Measurements from ENCODE around the gene EML4. TPM values are rescaled to one million over a fixed set of nuclear protein-coding genes. Genes with fewer than 3 reads are reported as not detected.
A peak's percentile ranks its signal among the peaks of the same experiment; 100 is the strongest.

EML4 gene
- total and polyA plus RNA-seq, 2 of the 13 experiments (the other 11 are each of a cell fraction or from before 2014, with no cell fraction given), result 243 to 476 TPM

DNA sequence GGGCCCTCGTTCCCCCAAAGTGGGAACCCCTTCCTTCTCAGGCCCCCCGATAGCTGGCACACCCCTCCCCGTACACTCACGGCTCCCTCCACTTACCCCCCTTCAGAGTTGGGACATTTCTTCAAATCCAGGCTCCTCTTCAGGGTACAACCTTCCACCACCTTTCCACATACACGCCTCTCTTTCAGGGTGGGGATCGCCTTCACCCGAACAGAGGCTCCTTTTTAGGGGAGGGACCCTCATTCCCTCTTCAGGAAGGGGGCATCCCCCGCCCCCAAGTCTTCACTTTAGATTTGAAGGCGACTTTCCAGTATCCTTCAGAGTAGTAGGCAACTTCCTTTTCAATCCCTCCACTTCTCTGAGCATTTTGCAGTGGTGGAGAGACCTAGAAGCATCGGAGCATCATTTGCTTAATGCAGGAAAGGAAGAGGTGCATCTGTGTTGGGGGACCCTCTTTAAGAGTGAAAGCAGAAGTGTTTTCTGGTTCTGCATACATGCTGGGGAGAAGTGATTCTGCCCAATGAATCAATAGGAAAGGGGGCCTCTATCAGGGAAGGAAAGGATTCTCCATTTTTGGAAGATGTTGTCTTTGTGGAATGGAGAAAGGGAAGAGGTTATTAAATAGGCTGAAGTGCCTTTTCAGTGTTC, 845 bp downstream of the EML4 start (continued):
- TF ChIP-seq ZNF501 (CRISPR knock-in tag; IDR thresholded peaks at IDR 0.05), result peak; percentile 68; the same call in 1 of the 2 replicates
- 0 out of 2 replicates have a peak, but pooled peaks have one; percentile 77 for TF ChIP-seq ZNF704 (CRISPR knock-in tag; IDR thresholded peaks at IDR 0.05; ENCODE audit: borderline replicate concordance)
- peak; percentile 21; the same call in 1 of the 2 replicates for TF ChIP-seq ZNF816 (CRISPR knock-in tag; IDR thresholded peaks at IDR 0.05; ENCODE audit: borderline replicate concordance)
- TF ChIP-seq FOXO1 (CRISPR knock-in tag; IDR thresholded peaks at IDR 0.05), result 0 out of 2 replicates have a peak, but pooled peaks have one; percentile 2
- 0 out of 2 replicates have a peak, but pooled peaks have one; percentile 21 for TF ChIP-seq SIN3A (IDR thresholded peaks at IDR 0.05; ENCODE audit: borderline replicate concordance, low read depth, low read length)
- 0 out of 2 replicates have a peak, but pooled peaks have one; percentile 61 for TF ChIP-seq ZNF547 (CRISPR knock-in tag; IDR thresholded peaks at IDR 0.05)
- no peak; the same call in 1 of the 2 replicates for TF ChIP-seq BRD4 (CRISPR knock-in tag; IDR thresholded peaks at IDR 0.05)
- TF ChIP-seq SIX4 (CRISPR knock-in tag; IDR thresholded peaks at IDR 0.05), result no peak
- TF ChIP-seq ARNT (IDR thresholded peaks at IDR 0.05), result no peak
- TF ChIP-seq GTF3A (CRISPR knock-in tag; conservative IDR thresholded peaks at IDR 0.05), result 0 out of 2 replicates have a peak, but pooled peaks have one; percentile 52
- peak; percentile 32 for TF ChIP-seq POLR2AphosphoS5 (IDR thresholded peaks at IDR 0.05; ENCODE audit: low read depth, low read length)
- no peak for TF ChIP-seq HES4 (CRISPR knock-in tag; IDR thresholded peaks at IDR 0.05; ENCODE audit: borderline replicate concordance)
- TF ChIP-seq SMAD3 (CRISPR knock-in tag; IDR thresholded peaks at IDR 0.05), result peak; percentile 38; the same call in 1 of the 2 replicates
- peak; percentile 26 for TF ChIP-seq ZEB1 (IDR thresholded peaks at IDR 0.05; ENCODE audit: insufficient replicate concordance, low read depth)
- 0 out of 2 replicates have a peak, but pooled peaks have one; percentile 5 for TF ChIP-seq HHEX (CRISPR knock-in tag; IDR thresholded peaks at IDR 0.05)
- TF ChIP-seq, protein P1, sequence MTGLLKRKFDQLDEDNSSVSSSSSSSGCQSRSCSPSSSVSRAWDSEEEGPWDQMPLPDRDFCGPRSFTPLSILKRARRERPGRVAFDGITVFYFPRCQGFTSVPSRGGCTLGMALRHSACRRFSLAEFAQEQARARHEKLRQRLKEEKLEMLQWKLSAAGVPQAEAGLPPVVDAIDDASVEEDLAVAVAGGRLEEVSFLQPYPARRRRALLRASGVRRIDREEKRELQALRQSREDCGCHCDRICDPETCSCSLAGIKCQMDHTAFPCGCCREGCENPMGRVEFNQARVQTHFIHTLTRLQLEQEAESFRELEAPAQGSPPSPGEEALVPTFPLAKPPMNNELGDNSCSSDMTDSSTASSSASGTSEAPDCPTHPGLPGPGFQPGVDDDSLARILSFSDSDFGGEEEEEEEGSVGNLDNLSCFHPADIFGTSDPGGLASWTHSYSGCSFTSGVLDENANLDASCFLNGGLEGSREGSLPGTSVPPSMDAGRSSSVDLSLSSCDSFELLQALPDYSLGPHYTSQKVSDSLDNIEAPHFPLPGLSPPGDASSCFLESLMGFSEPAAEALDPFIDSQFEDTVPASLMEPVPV (CRISPR knock-in tag; IDR thresholded peaks at IDR 0.05), result no peak
- TF ChIP-seq ARID4A (CRISPR knock-in tag; IDR thresholded peaks at IDR 0.05; ENCODE audit: borderline replicate concordance), result peak; percentile 50; the same call in 1 of the 2 replicates
- TF ChIP-seq MAZ (IDR thresholded peaks at IDR 0.05; ENCODE audit: borderline replicate concordance, low read depth, low read length), result no peak
- TF ChIP-seq MAZ (CRISPR knock-in tag; IDR thresholded peaks at IDR 0.05; ENCODE audit: low read depth), result no peak
- TF ChIP-seq SOX6 (IDR thresholded peaks at IDR 0.05), result no peak
- TF ChIP-seq SOX6 (CRISPR knock-in tag; IDR thresholded peaks at IDR 0.05), result 0 out of 2 replicates have a peak, but pooled peaks have one; percentile 6
- no peak for TF ChIP-seq TOPORS (CRISPR knock-in tag; IDR thresholded peaks at IDR 0.05)

All from HepG2 (cell line).